ENCODE results near the gene ZNF507. TPM values are rescaled to one million over a fixed set of nuclear protein-coding genes. Genes with fewer than 3 reads are reported as not detected.
A peak's percentile ranks its signal among the peaks of the same experiment; 100 is the strongest.

The ZNF507 gene
- total RNA-seq, 1 donor from 2014 or later = 14.7 TPM

- Histone ChIP-seq H3K79me2 (ENCODE audit: insufficient read depth, low read length) (peaks cover 42% of the 10 kb centered on the region), H4K20me1 (ENCODE audit: insufficient read depth, low read length) (peaks cover 78% of the 10 kb centered on the region), H3K4me2 (ENCODE audit: low read length) (no peak overlapping the region), H3K9me3 (ENCODE audit: insufficient read depth, low read depth, low read length) (no peaks in the 10 kb centered on the region), H3K36me3 (ENCODE audit: insufficient read depth, low read length) (peaks cover 60% of the 10 kb centered on the region), H3K27ac (ENCODE audit: low read depth, low read length) (no peak overlapping the region), H3K4me1 (ENCODE audit: insufficient read depth, low read length) (peaks cover 20% of the 10 kb centered on the region), H3K27me3 (ENCODE audit: insufficient read depth, low read length) (no peaks in the 10 kb centered on the region), H3K4me3 (ENCODE audit: insufficient read depth, low read depth, low read length) (no peak overlapping the region), H3K9ac (ENCODE audit: low read length) (no peak overlapping the region), H2AFZ (ENCODE audit: low read depth, low read length) (no peak overlapping the region)
- no peaks in the 10 kb centered on the region for H3K9me3 Mint-ChIP-seq (ENCODE audit: unreplicated experiment)
- H3K36me3 Mint-ChIP-seq (ENCODE audit: low read depth, unreplicated experiment) = peaks cover 24% of the 10 kb centered on the region
- no peak for FAIRE-seq
- H3K4me3 Mint-ChIP-seq (ENCODE audit: unreplicated experiment) = no peak overlapping the region
- H3K4me1 Mint-ChIP-seq (ENCODE audit: low read depth, unreplicated experiment) = peaks cover 16% of the 10 kb centered on the region
- TF ChIP-seq CTCF (IDR thresholded peaks at IDR 0.05; ENCODE audit: insufficient read depth, low read depth, low read length) (no peak), EZH2 (IDR thresholded peaks at IDR 0.05; ENCODE audit: insufficient read depth, low read length) (no peak)
- DNase-seq (ENCODE audit: low read depth) = no peak
- no peaks in the 10 kb centered on the region for H3K27me3 Mint-ChIP-seq (ENCODE audit: low read depth, unreplicated experiment)
- no peak overlapping the region for H3K27ac Mint-ChIP-seq (ENCODE audit: unreplicated experiment)
These were observed 9.9 kb downstream of the ZNF507 start for GRCh38 chr19:32355309-32355708.

DNA sequence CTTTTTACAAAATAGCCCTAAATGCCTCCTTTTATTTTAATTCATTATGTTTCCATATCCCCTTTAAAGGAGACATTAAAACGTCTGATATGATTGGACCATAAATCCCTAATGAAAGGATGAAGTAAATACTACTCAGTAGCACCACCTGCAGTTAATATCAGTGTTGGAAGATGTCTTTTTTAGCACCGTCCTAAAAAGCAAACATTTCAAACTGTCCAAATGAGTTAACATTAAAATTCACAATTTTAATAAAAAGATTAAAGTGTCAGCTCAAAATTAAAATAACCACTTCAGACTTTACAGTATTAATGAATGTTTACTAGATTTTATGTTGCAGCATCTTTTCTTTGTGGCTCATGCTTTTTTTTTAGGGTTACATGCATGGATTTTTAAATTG lies 12.3 kb downstream of the ZNF507 start:
- H3K36me3 Mint-ChIP-seq (ENCODE audit: low read depth, unreplicated experiment) = peaks cover 24% of the 10 kb centered on the region
- H4K20me1 ChIP-seq (ENCODE audit: insufficient read depth, low read length) = peaks cover 66% of the 10 kb centered on the region
- H3K79me2 ChIP-seq (ENCODE audit: insufficient read depth, low read length) = peaks cover 32% of the 10 kb centered on the region
- H3K4me3 ChIP-seq (ENCODE audit: insufficient read depth, low read depth, low read length) = no peak overlapping the region
- H3K9ac ChIP-seq (ENCODE audit: low read length) = no peak overlapping the region
- TF ChIP-seq EZH2 (IDR thresholded peaks at IDR 0.05; ENCODE audit: insufficient read depth, low read length) (no peak), CTCF (IDR thresholded peaks at IDR 0.05; ENCODE audit: insufficient read depth, low read depth, low read length) (peak; percentile 25)
- no peak overlapping the region for H3K4me3 Mint-ChIP-seq (ENCODE audit: unreplicated experiment)
- H3K27me3 Mint-ChIP-seq (ENCODE audit: low read depth, unreplicated experiment) = no peaks in the 10 kb centered on the region
- no peak for DNase-seq (ENCODE audit: low read depth)
- H3K27ac ChIP-seq (ENCODE audit: low read depth, low read length) = no peak overlapping the region
- no peak overlapping the region for H3K27ac Mint-ChIP-seq (ENCODE audit: unreplicated experiment)
- H3K27me3 ChIP-seq (ENCODE audit: insufficient read depth, low read length) = no peaks in the 10 kb centered on the region
- no peaks in the 10 kb centered on the region for H3K9me3 ChIP-seq (ENCODE audit: insufficient read depth, low read depth, low read length)
- H3K4me1 Mint-ChIP-seq (ENCODE audit: low read depth, unreplicated experiment) = no peaks in the 10 kb centered on the region
- H3K4me2 ChIP-seq (ENCODE audit: low read length) = no peak overlapping the region
- FAIRE-seq = no peak
- H2AFZ ChIP-seq (ENCODE audit: low read depth, low read length) = no peak overlapping the region
- H3K36me3 ChIP-seq (ENCODE audit: insufficient read depth, low read length) = peaks cover 62% of the 10 kb centered on the region
- no peaks in the 10 kb centered on the region for H3K4me1 ChIP-seq (ENCODE audit: insufficient read depth, low read length)
- no peaks in the 10 kb centered on the region for H3K9me3 Mint-ChIP-seq (ENCODE audit: unreplicated experiment)

DNA sequence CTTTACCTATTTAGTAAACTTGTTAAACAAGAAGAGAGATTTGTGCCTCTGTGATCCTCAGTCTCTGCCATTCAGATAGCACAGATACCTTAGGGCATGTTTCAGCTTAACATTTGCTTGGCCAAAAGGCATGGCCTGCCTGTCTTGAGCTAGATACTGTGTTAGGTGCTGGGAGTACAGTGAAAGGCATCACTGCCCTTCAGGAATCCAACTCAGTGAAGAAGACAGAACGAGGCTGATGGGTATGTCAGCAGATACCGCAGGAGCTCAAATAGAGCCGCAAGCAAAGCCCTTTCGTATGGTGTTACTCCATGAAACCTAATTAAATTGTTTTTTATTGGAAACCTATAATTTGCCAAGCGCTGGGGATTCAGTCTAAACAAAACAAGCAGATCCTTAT lies 12.9 kb downstream of the ZNF507 start:
- Histone ChIP-seq H3K4me1 (ENCODE audit: insufficient read depth, low read length) (no peaks in the 10 kb centered on the region), H3K4me2 (ENCODE audit: low read length) (no peak overlapping the region), H3K9me3 (ENCODE audit: insufficient read depth, low read depth, low read length) (no peaks in the 10 kb centered on the region), H3K4me3 (ENCODE audit: insufficient read depth, low read depth, low read length) (no peak overlapping the region), H2AFZ (ENCODE audit: low read depth, low read length) (no peak overlapping the region), H3K27ac (ENCODE audit: low read depth, low read length) (no peak overlapping the region), H3K36me3 (ENCODE audit: insufficient read depth, low read length) (peaks cover 56% of the 10 kb centered on the region), H3K9ac (ENCODE audit: low read length) (no peak overlapping the region), H3K79me2 (ENCODE audit: insufficient read depth, low read length) (peaks cover 26% of the 10 kb centered on the region), H3K27me3 (ENCODE audit: insufficient read depth, low read length) (no peaks in the 10 kb centered on the region), H4K20me1 (ENCODE audit: insufficient read depth, low read length) (peaks cover 66% of the 10 kb centered on the region)
- H3K27ac Mint-ChIP-seq (ENCODE audit: unreplicated experiment) = no peak overlapping the region
- H3K4me3 Mint-ChIP-seq (ENCODE audit: unreplicated experiment) = no peak overlapping the region
- no peaks in the 10 kb centered on the region for H3K9me3 Mint-ChIP-seq (ENCODE audit: unreplicated experiment)
- no peaks in the 10 kb centered on the region for H3K4me1 Mint-ChIP-seq (ENCODE audit: low read depth, unreplicated experiment)
- H3K27me3 Mint-ChIP-seq (ENCODE audit: low read depth, unreplicated experiment) = no peaks in the 10 kb centered on the region
- TF ChIP-seq EZH2 (IDR thresholded peaks at IDR 0.05; ENCODE audit: insufficient read depth, low read length) = no peak
- no peak for TF ChIP-seq CTCF (IDR thresholded peaks at IDR 0.05; ENCODE audit: insufficient read depth, low read depth, low read length)
- peaks cover 20% of the 10 kb centered on the region for H3K36me3 Mint-ChIP-seq (ENCODE audit: low read depth, unreplicated experiment)
- FAIRE-seq = no peak
- no peak for DNase-seq (ENCODE audit: low read depth)

Data from astrocyte (in vitro differentiated cells and primary cell).